GM18873 (cell line): ENCODE data around the gene NFIA.

Experiments
- ATAC-seq: cut with Tn5 transposase; IDR thresholded peaks from one replicate; pipeline ENCODE4 v1.9.1; 2021; ENCODE audit warnings: mild to moderate bottlenecking, moderate library complexity, moderate number of reproducible peaks; ENCODE audit not compliant: unreplicated experiment, low FRiP score

The NFIA gene

GRCh38 chr1:61498342-61498741, 416.0 kb downstream of the NFIA start:
- ATAC-seq = no peak

DNA sequence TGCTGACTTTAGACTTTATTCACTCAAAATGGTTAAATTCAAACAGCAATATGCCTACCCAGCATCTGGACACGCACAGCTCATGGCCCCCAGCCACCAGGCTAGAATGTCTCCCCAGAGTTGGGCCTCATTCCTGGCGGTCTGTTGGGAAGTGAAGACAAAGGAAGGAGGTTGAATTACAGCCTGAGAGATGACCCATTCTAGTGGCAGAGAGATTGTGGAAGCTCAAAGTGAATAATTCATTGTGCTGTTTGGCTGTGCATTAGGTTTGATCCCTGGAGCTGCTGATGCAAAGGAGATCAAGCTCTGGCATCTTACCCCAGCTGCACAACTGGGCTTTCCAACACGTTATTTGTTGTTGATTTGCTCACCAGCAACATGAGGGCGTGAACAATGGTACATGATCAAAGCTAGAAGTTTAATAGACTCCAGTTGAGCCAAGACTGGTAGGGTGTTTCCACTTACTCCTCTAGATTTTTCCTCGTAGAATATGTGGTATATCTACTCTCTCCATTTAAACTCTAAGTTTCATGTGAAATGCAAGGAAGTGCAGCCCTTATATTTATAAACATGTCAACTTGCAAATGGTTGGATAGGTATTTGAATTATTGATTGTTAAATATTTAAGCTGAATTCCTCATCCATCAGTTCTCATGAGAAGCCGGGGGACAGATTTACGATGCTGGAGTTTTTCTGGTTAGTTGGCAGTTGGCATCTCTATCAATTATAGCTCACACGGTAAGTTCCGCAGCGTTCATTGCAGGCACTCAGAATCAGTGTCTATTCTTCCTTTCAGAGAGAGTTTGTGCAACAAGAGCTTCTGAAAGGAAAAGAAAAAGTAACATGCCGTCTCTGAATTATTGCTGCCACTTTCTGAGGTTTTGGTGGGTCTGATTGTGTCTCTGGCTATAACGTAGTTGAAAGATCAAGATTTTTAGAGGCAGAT, 419.9 kb downstream of the NFIA start:
- ATAC-seq = no peak

- ATAC-seq = no peak
Measured at GRCh38 chr1:61504305-61504704, 421.9 kb downstream of the NFIA start.

GRCh38 chr1:61504852-61505390, 422.6 kb downstream of the NFIA start:
- ATAC-seq = no peak

- no peak for ATAC-seq
Measured at GRCh38 chr1:61506236-61506635, 423.9 kb downstream of the NFIA start.

- ATAC-seq = no peak
Measured at GRCh38 chr1:61506944-61507500, 424.7 kb downstream of the NFIA start.
